ENCODE measurements around the gene ZNHIT2. TPM values are rescaled to one million over a fixed set of nuclear protein-coding genes. Genes with fewer than 3 reads are reported as not detected.

The ZNHIT2 gene
- total RNA-seq, 1 experiment from 2014 or later, result 48.2 TPM

Small RNAs within 50 kb of the gene (microRNA-seq; reads per million reads assigned to microRNA genes)
- gene MIR6751 (ENCODE audit: unreplicated experiment), result 1.0 reads per million

Other genes with a start within 250 kb of the ZNHIT2 start
- gene EHD1, start 239.1 kb downstream of the ZNHIT2 start, total RNA-seq (2014; rRNA removed), result 340 and 370 TPM in 2 replicates
- gene ATG2A, start 200.5 kb downstream of the ZNHIT2 start, total RNA-seq (2014; rRNA removed), result 45.6 and 51.4 TPM in 2 replicates
- gene PPP2R5B, start 193.0 kb downstream of the ZNHIT2 start, total RNA-seq (2014; rRNA removed), result 24.9 and 31.3 TPM in 2 replicates
- gene GPHA2, start 181.8 kb downstream of the ZNHIT2 start, total RNA-seq (2014; rRNA removed), result not detected in 2 replicates
- not detected in 2 replicates for gene MAJIN, start 145.6 kb downstream of the ZNHIT2 start, total RNA-seq (2014; rRNA removed)
- gene BATF2, start 120.7 kb downstream of the ZNHIT2 start, total RNA-seq (2014; rRNA removed), result 0.52 TPM in 1 of 2 replicates, not detected in the other
- gene ARL2, start 103.5 kb downstream of the ZNHIT2 start, total RNA-seq (2014; rRNA removed), result 86.0 and 107 TPM in 2 replicates
- 15.1 and 40.4 TPM in 2 replicates for gene SNX15, start 90.3 kb downstream of the ZNHIT2 start, total RNA-seq (2014; rRNA removed)
- 61.0 and 82.0 TPM in 2 replicates for gene SAC3D1, start 76.5 kb downstream of the ZNHIT2 start, total RNA-seq (2014; rRNA removed)
- gene NAALADL1, start 59.1 kb downstream of the ZNHIT2 start, total RNA-seq (2014; rRNA removed), result 0.47 TPM in 1 of 2 replicates, not detected in the other
- 67.1 and 73.4 TPM in 2 replicates for gene CDCA5, start 33.7 kb downstream of the ZNHIT2 start, total RNA-seq (2014; rRNA removed)
- 98.7 and 103 TPM in 2 replicates for gene ZFPL1, start 33.5 kb downstream of the ZNHIT2 start, total RNA-seq (2014; rRNA removed)
- gene VPS51, start 21.5 kb downstream of the ZNHIT2 start, total RNA-seq (2014; rRNA removed), result 414 and 743 TPM in 2 replicates
- 38.4 and 44.2 TPM in 2 replicates for gene TM7SF2, start 5.8 kb downstream of the ZNHIT2 start, total RNA-seq (2014; rRNA removed)
- gene FAU, start 4.4 kb upstream of the ZNHIT2 start, total RNA-seq (2014; rRNA removed), result 1,119 and 1,157 TPM in 2 replicates
- 163 and 183 TPM in 2 replicates for gene MRPL49, start 4.6 kb upstream of the ZNHIT2 start, total RNA-seq (2014; rRNA removed)
- 22.3 and 33.2 TPM in 2 replicates for gene SYVN1, start 16.8 kb upstream of the ZNHIT2 start, total RNA-seq (2014; rRNA removed)
- gene SPDYC, start 52.5 kb upstream of the ZNHIT2 start, total RNA-seq (2014; rRNA removed), result not detected in 2 replicates
- 307 and 407 TPM in 2 replicates for gene CAPN1, start 64.2 kb upstream of the ZNHIT2 start, total RNA-seq (2014; rRNA removed)
- 29.0 and 39.7 TPM in 2 replicates for gene POLA2, start 144.3 kb upstream of the ZNHIT2 start, total RNA-seq (2014; rRNA removed)
- gene CDC42EP2, start 197.2 kb upstream of the ZNHIT2 start, total RNA-seq (2014; rRNA removed), result 16.6 and 25.7 TPM in 2 replicates
- 45.8 and 63.1 TPM in 2 replicates for gene DPF2, start 216.2 kb upstream of the ZNHIT2 start, total RNA-seq (2014; rRNA removed)
- gene TIGD3, start 237.1 kb upstream of the ZNHIT2 start, total RNA-seq (2014; rRNA removed), result 1.3 and 1.6 TPM in 2 replicates